ENCODE measurements around the gene WDR20. TPM values are rescaled to one million over a fixed set of nuclear protein-coding genes. Genes with fewer than 3 reads are reported as not detected.

WDR20 gene
- total and polyA plus RNA-seq, 2 donors from 2014 or later: 12.6 to 44.2 TPM

- FAIRE-seq: no peak
- Histone ChIP-seq H3K27ac (ENCODE audit: low read depth in 2 of 2, low read length in 2 of 2) (no peak overlapping the region), H3K4me1 (ENCODE audit: control insufficient read depth in 2 of 3, insufficient read depth in 2 of 3, low read depth in 1 of 3, low read length in 3 of 3) (no peaks in the 10 kb centered on the region), H3K4me3 (ENCODE audit: low read length in 3 of 3) (no peak overlapping the region), H3K36me3 (ENCODE audit: control insufficient read depth in 2 of 3, insufficient read depth in 3 of 3, low read length in 3 of 3) (no peaks in the 10 kb centered on the region), H3K27me3 (ENCODE audit: control insufficient read depth, insufficient read depth, low read length) (no peaks in the 10 kb centered on the region), H3K9me3 (ENCODE audit: control insufficient read depth in 2 of 3, insufficient read depth in 1 of 3, low read length in 3 of 3) (no peaks in the 10 kb centered on the region), H3K9ac (ENCODE audit: low read length in 3 of 3) (no peak overlapping the region)
- no peak for TF ChIP-seq CTCF (IDR thresholded peaks at IDR 0.05; ENCODE audit: borderline replicate concordance, extremely low read depth, insufficient read depth)
- no peak for DNase-seq
- intact Hi-C loops (cut with DNase I): no loop called here
These were observed 108.4 kb downstream of the WDR20 start for GRCh38 chr14:102248121-102248520.

- no peaks in the 10 kb centered on the region for H3K4me1 ChIP-seq (ENCODE audit: control insufficient read depth in 2 of 3, insufficient read depth in 2 of 3, low read depth in 1 of 3, low read length in 3 of 3)
- no peak overlapping the region for H3K9ac ChIP-seq (ENCODE audit: low read length in 3 of 3)
- no peak overlapping the region for H3K27ac ChIP-seq (ENCODE audit: low read depth in 2 of 2, low read length in 2 of 2)
- H3K36me3 ChIP-seq (ENCODE audit: control insufficient read depth in 2 of 3, insufficient read depth in 3 of 3, low read length in 3 of 3): no peaks in the 10 kb centered on the region
- intact Hi-C loops (cut with DNase I): no loop called here
- TF ChIP-seq CTCF (IDR thresholded peaks at IDR 0.05; ENCODE audit: borderline replicate concordance, extremely low read depth, insufficient read depth): no peak
- no peaks in the 10 kb centered on the region for H3K9me3 ChIP-seq (ENCODE audit: control insufficient read depth in 2 of 3, insufficient read depth in 1 of 3, low read length in 3 of 3)
- DNase-seq (no peak), FAIRE-seq (no peak)
- no peaks in the 10 kb centered on the region for H3K27me3 ChIP-seq (ENCODE audit: control insufficient read depth, insufficient read depth, low read length)
- H3K4me3 ChIP-seq (ENCODE audit: low read length in 3 of 3): no peak overlapping the region
These were observed 109.3 kb downstream of the WDR20 start for GRCh38 chr14:102249041-102249440.

GRCh38 chr14:102249981-102250380 is 110.3 kb downstream of the WDR20 start:
- Histone ChIP-seq H3K9ac (ENCODE audit: low read length in 3 of 3) (no peak overlapping the region), H3K4me3 (ENCODE audit: low read length in 3 of 3) (no peak overlapping the region), H3K4me1 (ENCODE audit: control insufficient read depth in 2 of 3, insufficient read depth in 2 of 3, low read depth in 1 of 3, low read length in 3 of 3) (no peaks in the 10 kb centered on the region), H3K9me3 (ENCODE audit: control insufficient read depth in 2 of 3, insufficient read depth in 1 of 3, low read length in 3 of 3) (no peaks in the 10 kb centered on the region), H3K36me3 (ENCODE audit: control insufficient read depth in 2 of 3, insufficient read depth in 3 of 3, low read length in 3 of 3) (no peaks in the 10 kb centered on the region), H3K27me3 (ENCODE audit: control insufficient read depth, insufficient read depth, low read length) (no peaks in the 10 kb centered on the region), H3K27ac (ENCODE audit: low read depth in 2 of 2, low read length in 2 of 2) (no peak overlapping the region)
- no peak for DNase-seq
- no peak for FAIRE-seq
- TF ChIP-seq CTCF (IDR thresholded peaks at IDR 0.05; ENCODE audit: borderline replicate concordance, extremely low read depth, insufficient read depth): no peak
- intact Hi-C loops (cut with DNase I): no loop called here

- FAIRE-seq (no peak), DNase-seq (peak in 1 of 5 donors; percentile 51)
- H3K27me3 ChIP-seq (ENCODE audit: control insufficient read depth, insufficient read depth, low read length): no peaks in the 10 kb centered on the region
- H3K27ac ChIP-seq (ENCODE audit: low read depth in 2 of 2, low read length in 2 of 2): no peak overlapping the region
- H3K9ac ChIP-seq (ENCODE audit: low read length in 3 of 3): no peak overlapping the region
- no peak overlapping the region for H3K4me3 ChIP-seq (ENCODE audit: low read length in 3 of 3)
- H3K36me3 ChIP-seq (ENCODE audit: control insufficient read depth in 2 of 3, insufficient read depth in 3 of 3, low read length in 3 of 3): no peaks in the 10 kb centered on the region
- peaks cover 0 to 3% (median 0%) of the 10 kb centered on the region in 3 donors for H3K4me1 ChIP-seq (ENCODE audit: control insufficient read depth in 2 of 3, insufficient read depth in 2 of 3, low read depth in 1 of 3, low read length in 3 of 3)
- no peaks in the 10 kb centered on the region for H3K9me3 ChIP-seq (ENCODE audit: control insufficient read depth in 2 of 3, insufficient read depth in 1 of 3, low read length in 3 of 3)
- no peak for TF ChIP-seq CTCF (IDR thresholded peaks at IDR 0.05; ENCODE audit: borderline replicate concordance, extremely low read depth, insufficient read depth)
- intact Hi-C loops (cut with DNase I): no loop called here
These were observed 110.9 kb downstream of the WDR20 start for GRCh38 chr14:102250636-102251035.

Measured in kidney (tissue), 14 donors.